Measurements from ENCODE around the gene ANKRD55. TPM values are rescaled to one million over a fixed set of nuclear protein-coding genes. Genes with fewer than 3 reads are reported as not detected.
"Not testable (repeated sequence)": the region's sequence is repeated elsewhere in the genome, so short reads cannot be mapped to it uniquely, and the experiment has no call there.

Gene ANKRD55
- total and polyA plus RNA-seq, 10 donors: 0.42 to 9.0 (median 2.3) TPM

GRCh38 chr5:56083286-56083854 lies 149.8 kb downstream of the ANKRD55 start:
- Histone ChIP-seq H3K4me3 (no peak overlapping the region), H3K4me1 (peaks cover 0 to 36% (median 14%) of the 10 kb centered on the region in 6 donors), H3K9me3 (no peaks in the 10 kb centered on the region), H3K27me3 (replicated peaks in 1 of 7) (no peaks in the 10 kb centered on the region), H3K27ac (no peak overlapping the region), H3K36me3 (no peaks in the 10 kb centered on the region)
- no peak for TF ChIP-seq POLR2AphosphoS5 (IDR thresholded peaks at IDR 0.05)
- no peak for TF ChIP-seq CTCF (IDR thresholded peaks at IDR 0.05 in 8 of 11, conservative IDR thresholded peaks at IDR 0.05 in 3 of 11)
- TF ChIP-seq POLR2A (IDR thresholded peaks at IDR 0.05): no peak
- 91 to 98% (median 94%) methylated on average over 19 to 20 of the region's 20 CpGs for WGBS, 5 donors
- intact Hi-C loops (cut with DNase I; ENCODE audit: low total_unique reads): no loop called here
- no peak for DNase-seq

GRCh38 chr5:56081053-56081642 lies 152.0 kb downstream of the ANKRD55 start:
- intact Hi-C loops (cut with DNase I; ENCODE audit: low total_unique reads); H3K27me3 ChIP-seq (replicated peaks in 1 of 7); DNase-seq; H3K4me3 ChIP-seq; H3K36me3 ChIP-seq; H3K9me3 ChIP-seq; H3K27ac ChIP-seq: not testable (repeated sequence)
- H3K4me1 ChIP-seq: peaks cover 0 to 40% (median 19%) of the 10 kb centered on the region in 6 donors

GRCh38 chr5:56080375-56081052 lies 152.6 kb downstream of the ANKRD55 start:
- intact Hi-C loops (cut with DNase I; ENCODE audit: low total_unique reads): no loop called here
- DNase-seq: no peak
- Histone ChIP-seq H3K4me3 (no peak overlapping the region), H3K27me3 (replicated peaks in 1 of 7) (no peaks in the 10 kb centered on the region), H3K36me3 (no peaks in the 10 kb centered on the region), H3K4me1 (peaks cover 0 to 36% (median 19%) of the 10 kb centered on the region in 6 donors), H3K9me3 (no peaks in the 10 kb centered on the region), H3K27ac (no peak overlapping the region)
- TF ChIP-seq POLR2AphosphoS5 (IDR thresholded peaks at IDR 0.05): no peak
- TF ChIP-seq CTCF (IDR thresholded peaks at IDR 0.05 in 8 of 11, conservative IDR thresholded peaks at IDR 0.05 in 3 of 11): no peak
- TF ChIP-seq POLR2A (IDR thresholded peaks at IDR 0.05): no peak
- WGBS, 5 donors: 57 to 75% (median 69%) methylated on average over 2 of the region's 2 CpGs

- H3K27ac ChIP-seq; H3K9me3 ChIP-seq; H3K27me3 ChIP-seq (replicated peaks in 1 of 7); H3K4me3 ChIP-seq; DNase-seq; intact Hi-C loops (cut with DNase I; ENCODE audit: low total_unique reads); H3K36me3 ChIP-seq: not testable (repeated sequence)
- peaks cover 0 to 28% (median 11%) of the 10 kb centered on the region in 6 donors for H3K4me1 ChIP-seq
- WGBS, 5 donors: 83 to 95% (median 94%) methylated on average over 5 of the region's 5 CpGs
Observed at GRCh38 chr5:56079157-56079500, 154.0 kb downstream of the ANKRD55 start.
